ENCODE results near the gene STRN. TPM values are rescaled to one million over a fixed set of nuclear protein-coding genes. Genes with fewer than 3 reads are reported as not detected.
A peak's percentile ranks its signal among the peaks of the same experiment; 100 is the strongest.
"Not testable (repeated sequence)": the region's sequence is repeated elsewhere in the genome, so short reads cannot be mapped to it uniquely, and the experiment has no call there.

STRN gene
- total RNA-seq, 1 donor from 2014 or later: 26.1 TPM

DNA sequence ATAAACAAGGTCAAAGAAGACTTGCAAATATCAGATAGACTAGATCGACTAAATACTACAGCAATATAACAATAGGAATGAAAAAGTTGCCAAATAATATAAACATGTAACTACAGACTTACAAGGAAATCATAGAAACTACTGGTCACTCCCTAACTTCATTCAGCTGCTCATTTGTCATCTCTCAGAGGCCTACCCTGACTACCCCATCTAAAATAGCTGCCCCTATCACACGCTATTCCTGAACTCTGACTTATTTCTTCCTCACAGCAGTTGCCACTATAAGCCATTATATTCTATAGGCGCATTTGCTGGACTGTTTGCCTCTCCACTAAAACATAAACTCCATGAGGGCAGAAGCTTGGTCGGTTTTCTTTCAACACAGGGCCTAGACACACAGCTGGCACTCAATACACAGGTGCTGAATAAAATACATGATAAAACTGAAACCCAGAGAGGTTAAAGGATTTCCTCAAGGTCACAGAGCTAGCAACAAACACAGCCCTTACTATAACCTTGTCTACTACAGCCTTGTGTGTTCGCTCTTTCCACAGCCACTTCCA, 1.8 kb downstream of the STRN start:
- DNase-seq (ENCODE audit: low read depth): no peak

DNA sequence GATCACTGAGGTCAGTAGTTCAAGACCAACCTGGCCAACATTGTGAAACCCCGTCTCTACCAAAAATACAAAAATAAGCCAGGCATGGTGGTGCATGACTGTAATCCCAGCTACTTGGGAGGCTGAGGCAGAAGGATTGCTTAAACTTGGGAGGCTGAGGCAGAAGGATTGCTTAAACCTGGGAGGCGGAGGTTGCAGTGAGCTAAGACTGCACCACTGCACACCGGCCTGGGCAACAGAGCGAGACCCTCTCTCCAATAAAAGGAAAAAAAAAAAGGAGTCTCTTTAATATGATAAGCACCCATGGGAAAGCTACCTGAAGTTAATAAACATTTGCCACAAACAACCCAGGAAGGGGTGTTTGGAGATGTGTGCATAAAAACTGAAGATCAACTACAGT, 2.6 kb downstream of the STRN start:
- no peak for DNase-seq (ENCODE audit: low read depth)

DNA sequence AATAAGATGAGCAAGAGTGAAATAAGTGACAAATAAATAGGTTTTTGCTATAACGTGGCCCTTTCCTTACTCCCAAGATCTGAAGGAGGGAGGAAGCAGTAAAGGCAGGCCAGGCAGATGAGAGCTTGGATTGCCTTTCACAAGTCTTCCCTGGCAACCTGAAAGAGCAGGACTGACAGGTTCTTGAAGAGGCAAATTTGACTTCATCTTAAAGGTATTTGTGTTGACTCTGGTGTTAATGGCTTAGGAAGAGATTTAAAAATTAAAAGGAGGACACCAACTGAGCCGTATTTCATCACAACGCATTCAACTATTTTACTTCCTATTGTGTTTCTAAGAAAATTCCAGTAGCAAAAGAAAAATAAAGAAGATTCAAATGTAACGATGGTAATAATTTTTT, 3.2 kb downstream of the STRN start:
- no peak for DNase-seq (ENCODE audit: low read depth)

DNA sequence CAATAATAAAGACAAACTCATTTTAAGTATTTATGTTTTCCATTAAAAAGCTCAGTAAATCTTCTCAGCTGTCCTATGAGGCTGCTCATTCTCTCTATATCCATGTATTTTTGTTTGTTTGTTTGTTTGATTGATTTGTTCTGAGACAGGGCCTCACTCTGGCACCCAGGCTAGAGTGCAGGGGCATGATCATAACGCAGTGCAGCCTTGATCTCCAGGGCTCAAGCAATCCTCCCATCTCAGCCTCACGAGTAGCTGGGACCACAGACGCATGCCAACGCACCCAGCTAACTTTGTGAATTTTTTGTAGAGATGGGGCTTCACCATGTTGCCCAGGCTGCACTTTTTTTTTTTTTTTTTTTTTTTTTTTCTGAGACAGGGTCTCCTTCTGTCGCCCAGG, 5.6 kb downstream of the STRN start:
- no peak for DNase-seq (ENCODE audit: low read depth)

DNA sequence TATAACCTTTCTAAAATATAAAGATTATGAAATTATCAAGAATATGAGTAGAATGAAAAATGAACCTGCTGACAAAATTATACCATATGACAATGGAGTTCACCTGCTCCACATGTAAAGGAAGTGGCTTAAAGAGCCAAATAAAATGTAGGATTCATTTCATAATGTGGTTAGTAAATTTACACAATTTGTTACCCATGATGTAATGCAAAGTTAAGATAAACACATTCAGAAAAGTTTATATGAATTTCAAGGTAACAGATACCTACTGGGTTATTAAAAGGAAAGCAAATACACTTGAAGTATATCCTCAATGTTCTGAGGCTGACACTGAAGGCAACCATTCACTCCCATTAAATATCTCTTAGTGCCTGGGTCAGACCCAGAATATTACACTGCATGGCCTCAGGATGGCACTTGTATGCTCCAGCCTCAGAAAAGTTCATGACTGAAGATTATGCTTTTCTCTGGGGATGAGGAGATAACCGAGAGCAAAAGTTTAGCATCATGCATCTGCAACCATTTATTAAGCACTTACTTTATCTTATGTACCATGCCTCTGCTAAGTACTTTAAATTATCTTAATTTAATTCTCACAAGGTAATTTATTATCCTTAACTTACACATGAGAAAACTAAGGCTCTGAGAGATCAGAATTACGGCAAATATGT, 6.2 kb downstream of the STRN start:
- DNase-seq (ENCODE audit: low read depth): no peak

DNA sequence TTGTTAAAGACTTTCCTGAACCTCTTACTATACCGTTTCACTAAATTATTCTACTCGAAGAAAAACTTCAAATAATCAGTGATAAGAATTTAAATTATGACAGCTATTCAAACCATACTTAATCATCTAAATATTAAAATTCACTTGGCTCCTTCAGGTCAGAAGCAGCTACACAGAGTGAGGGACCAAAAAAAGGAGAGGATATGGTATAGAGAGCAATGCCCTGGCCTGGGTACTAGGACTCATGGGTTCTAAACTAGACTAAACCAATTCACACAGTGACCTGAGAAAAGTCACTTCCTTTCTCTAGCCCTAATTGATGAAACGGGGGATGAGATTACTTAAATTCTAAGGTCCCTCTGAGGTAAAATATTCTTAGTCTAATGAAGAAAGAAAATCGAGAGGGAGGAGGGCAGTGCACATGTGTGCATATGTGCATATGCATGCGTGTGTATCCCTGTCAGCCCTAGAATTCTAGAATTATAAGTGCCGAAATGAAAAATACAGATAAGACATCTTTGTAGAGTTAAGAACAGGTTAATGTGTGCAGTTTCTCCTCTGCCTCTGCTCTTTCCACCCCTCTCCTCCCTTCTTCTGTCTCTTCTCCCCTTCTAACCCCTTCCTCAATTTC, 11.2 kb downstream of the STRN start:
- DNase-seq (ENCODE audit: low read depth): no peak

DNA sequence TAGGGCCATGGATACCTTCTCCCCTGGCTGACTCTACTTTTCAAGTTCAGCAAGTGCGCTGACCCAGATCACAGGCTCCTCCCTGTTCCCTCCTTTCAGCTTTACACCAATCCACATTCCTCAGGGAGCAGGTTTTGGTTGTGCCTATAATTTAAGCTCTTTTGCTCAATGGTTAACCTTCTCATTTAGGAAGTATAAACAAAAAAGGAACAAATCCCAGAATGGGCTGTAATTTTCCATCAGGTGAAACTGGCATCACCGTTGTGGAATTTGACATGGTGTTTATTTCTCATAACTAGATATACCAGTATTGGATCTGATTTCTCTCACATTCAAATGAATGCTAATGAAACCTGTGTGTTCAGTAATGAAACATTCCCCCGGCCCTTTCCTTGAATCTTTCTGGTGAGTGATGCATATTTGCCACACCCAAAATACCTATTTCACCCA, 13.6 kb downstream of the STRN start:
- peak; percentile 78 for DNase-seq (ENCODE audit: low read depth)

DNA sequence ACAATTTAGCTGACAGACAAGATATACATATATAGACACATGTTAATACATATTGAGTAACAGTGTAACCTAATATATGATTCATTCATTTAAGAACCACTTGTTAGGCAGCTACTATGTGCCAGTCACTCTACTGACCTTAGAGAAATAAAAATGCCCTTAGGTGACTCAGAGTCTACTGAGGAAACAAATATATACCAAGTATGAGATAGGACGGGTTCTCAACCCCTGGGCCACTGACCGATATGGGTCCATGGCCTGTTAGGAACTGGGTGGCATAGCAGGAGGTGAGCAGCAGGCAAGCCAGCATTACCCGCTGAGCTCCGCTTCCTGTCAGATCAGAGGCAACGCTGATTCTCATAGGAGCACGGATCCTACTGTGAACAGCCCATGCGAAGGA, 14.8 kb downstream of the STRN start:
- peak; percentile 69 for DNase-seq (ENCODE audit: low read depth)

DNA sequence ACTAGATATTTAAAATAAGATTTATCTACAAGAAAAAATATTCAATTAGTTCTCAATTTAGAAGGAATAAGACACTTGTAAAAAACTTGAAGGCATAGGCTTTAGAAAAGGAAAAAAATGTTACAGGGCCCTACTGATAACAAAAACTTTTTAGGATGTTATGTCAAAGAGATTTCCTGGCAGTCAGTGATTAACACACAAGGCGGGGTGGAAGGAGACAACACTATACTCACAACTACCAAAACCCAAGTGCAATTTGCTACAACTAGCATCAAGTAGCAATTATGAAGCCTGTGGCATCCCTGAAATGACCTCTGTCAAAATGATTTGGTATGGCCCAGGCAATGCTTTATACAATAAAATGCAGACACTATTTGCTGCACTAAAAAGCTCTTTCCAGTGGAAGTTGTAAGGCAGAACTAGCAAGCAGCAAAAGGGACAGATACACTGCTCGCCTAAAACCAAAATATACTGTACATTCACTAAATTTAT, 15.3 kb downstream of the STRN start:
- no peak for DNase-seq (ENCODE audit: low read depth)

DNA sequence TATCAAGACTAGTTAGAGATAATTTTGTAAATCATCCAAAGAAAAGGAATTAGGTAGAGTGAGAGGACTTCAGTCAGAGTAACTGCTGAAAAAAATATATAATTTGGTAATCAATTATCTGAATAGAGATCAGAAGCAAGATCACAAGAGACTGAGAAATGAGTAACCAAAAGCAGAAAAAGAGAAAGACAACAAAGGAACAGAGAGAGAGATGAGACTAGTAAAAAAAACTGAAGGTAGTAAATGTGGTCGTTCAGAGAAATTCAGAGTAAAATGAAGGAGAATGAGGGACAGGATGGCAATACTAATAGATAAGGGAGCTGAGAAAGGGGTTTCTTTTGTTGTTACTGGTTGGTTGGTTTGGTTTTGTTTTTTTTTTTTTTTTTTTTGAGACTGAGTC, 16.5 kb downstream of the STRN start:
- no peak for DNase-seq (ENCODE audit: low read depth)

DNA sequence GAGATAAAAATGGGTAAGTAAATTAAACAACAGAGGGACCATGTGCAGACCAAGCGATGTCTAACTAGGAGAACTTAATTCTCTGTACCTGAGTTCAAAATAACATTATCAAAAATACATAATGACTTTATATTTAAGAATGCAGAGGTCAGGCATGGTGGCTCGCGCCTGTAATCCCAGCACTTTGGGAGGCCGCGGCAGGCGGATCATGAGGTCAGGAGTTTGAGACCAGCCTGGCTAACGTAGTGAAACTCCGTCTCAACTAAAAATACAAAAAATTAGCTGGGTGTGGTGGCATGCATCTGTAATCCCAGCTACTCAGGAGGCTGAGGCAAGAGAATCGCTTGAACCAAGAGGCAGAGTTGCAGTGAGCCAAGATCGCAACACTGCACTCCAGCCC, 21.1 kb downstream of the STRN start:
- not testable (repeated sequence) for DNase-seq (ENCODE audit: low read depth)

DNA sequence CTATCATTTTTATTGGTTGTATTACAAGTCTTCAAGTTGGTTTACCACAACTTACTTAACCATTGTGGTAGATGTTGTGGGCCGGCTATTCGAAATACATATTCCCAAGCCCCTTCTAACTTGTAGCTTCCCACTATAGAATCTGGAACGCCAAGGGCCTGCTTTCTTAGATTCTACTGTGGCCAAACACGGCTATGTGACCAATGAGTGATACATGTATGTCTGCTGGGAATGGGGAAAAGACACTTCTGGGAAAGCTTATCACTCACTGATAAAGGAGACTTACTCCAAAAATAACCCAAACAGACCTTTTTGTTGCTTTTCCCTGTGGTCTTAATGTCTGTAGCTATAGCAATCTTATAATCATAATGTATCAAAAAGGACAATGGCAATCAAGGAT, 24.5 kb downstream of the STRN start:
- no peak for DNase-seq (ENCODE audit: low read depth)

DNA sequence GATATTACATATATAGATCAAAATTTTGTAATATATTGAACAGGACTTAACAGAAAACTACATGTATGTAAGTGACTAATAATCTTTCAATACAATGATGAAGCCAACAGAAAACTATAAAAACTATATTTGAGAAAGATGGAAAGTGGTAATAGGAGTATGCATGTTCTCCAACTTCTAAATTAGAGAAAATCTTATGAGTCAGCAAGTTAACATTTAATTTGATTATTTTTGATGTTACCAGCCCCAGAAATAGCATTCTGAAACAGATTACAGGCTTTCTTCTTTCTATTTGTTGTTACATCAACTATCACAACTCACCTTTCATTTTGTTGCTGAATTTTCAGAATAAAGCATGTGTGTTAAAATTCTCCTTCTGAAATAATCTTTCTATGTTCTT, 29.8 kb downstream of the STRN start:
- not testable (repeated sequence) for DNase-seq (ENCODE audit: low read depth)

DNA sequence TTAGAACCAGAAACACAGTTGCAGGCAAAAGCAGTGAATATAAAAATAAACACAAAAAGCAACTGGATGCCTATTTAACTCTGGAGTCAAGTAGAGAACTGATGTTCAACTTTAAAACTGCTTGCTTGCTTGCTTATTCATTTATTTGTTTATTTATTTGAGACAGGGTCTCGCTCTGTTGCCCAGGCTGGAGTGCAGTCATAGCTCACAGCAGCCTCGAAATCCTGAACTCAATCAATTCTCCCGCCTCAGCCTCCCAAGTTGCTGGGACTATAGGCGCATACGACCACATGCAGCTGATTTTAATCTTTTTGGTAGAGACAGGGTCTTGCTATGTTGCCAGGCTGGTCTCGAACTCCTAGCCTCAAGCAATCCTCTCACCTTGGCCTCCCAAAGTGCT, 34.6 kb downstream of the STRN start:
- not testable (repeated sequence) for DNase-seq (ENCODE audit: low read depth)

DNA sequence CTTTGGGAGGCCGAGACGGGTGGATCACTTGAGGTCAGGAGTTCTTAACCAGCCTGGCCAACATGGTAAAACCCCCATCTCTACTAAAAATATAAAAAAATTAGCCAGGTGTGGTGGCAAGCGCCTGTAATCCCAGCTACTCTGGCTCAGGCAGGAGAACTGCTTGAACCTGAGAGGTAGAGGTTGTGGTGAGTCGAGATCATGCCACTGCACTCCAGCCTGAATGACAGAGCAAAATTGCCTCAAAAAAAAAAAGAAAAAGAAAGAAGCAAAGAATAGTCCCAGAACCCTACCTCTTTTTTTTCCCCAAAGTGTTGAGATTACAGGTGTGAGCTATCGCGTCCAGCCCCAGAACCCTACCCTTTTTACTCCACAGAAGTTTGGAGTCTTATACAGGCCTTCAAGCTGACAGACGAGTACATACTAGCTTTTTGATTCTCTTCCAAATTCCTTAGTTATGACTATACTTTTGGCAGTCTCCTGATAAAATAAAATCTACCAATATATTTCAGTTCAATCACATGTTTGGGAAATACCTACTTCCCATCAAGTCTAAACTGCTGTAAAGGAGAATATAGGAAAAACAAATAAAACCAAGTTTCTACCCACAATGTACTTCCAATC, 35.4 kb downstream of the STRN start:
- peak; percentile 78 for DNase-seq (ENCODE audit: low read depth)

DNA sequence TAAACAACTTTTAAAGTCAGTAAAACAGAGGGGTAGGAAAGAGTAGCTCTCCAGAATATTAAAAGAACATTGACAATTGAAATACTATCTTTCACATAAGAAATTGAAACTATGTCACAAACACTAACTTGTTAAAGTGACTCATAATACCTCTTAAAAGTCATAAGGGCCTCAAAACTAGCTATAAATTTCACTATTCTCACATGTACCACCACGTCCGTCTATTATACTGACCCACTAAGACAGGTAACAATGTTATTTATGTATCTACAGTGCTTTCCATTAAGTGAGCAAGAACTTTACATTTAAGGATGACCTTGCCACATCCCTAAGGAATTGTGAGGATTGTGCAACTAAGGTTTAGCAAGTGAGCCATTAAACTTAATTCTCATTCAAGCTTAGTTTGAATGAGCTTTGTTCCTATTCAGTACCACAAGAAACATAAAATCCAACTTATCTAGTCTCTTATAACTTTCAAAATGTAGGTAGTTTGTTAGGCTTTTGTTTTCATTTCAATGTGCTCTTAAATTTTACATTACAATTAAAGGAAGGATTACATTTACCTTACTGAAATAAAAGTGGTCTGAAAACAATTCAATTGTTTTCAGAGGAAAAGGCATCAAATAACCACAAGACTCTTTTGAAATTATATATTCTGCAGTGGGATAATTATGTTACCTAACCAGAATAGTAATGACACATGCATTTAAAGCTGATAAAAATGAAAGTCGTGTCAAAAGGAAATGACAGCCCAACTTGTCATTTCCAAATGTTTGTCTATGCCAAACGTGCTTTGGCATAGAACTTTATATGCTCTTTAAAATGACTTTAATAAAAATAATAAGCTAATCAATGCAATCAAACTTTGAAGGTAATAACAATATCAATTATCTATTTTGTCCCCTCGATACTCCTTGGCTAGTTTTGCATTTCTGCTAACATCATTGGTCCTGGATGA, 39.9 kb downstream of the STRN start:
- DNase-seq (ENCODE audit: low read depth): peak; percentile 64

DNA sequence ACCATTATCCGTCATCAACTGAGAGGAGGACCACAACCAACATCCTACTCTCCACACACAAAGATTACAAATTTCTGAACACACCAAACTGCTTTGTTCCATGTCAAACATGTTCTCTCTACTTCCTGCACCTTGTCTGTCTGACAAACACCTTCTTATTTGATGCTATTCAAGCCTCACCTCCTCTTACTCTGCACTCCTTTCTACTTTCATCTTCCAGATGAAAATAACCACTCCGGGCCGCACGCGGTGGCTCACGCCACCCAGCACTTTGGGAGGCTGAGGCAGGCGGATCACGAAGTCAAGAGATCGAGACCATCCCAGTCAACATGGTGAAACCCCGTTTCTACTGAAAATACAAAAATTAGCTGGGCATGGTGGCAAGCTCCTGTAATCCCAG, 43.7 kb downstream of the STRN start:
- DNase-seq (ENCODE audit: low read depth): not testable (repeated sequence)

DNA sequence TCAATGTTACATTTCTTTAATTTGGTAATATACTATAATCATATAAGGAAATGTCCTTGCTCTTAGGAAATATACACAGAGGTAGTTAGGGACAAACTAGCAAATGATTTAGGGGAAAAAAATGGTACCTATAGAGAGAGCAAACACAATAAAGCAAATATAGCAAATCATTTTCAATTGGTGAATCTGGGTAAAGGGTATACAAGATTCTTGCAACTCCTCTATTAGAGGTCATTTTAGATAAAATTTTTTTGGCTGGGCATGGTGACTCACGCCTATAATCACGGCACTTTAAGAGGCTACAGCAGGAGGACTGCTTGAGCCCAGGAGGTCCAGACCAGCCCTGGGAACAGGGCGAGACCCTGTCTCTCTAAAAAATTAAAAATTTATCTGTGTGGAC, 44.4 kb downstream of the STRN start:
- no peak for DNase-seq (ENCODE audit: low read depth)

DNA sequence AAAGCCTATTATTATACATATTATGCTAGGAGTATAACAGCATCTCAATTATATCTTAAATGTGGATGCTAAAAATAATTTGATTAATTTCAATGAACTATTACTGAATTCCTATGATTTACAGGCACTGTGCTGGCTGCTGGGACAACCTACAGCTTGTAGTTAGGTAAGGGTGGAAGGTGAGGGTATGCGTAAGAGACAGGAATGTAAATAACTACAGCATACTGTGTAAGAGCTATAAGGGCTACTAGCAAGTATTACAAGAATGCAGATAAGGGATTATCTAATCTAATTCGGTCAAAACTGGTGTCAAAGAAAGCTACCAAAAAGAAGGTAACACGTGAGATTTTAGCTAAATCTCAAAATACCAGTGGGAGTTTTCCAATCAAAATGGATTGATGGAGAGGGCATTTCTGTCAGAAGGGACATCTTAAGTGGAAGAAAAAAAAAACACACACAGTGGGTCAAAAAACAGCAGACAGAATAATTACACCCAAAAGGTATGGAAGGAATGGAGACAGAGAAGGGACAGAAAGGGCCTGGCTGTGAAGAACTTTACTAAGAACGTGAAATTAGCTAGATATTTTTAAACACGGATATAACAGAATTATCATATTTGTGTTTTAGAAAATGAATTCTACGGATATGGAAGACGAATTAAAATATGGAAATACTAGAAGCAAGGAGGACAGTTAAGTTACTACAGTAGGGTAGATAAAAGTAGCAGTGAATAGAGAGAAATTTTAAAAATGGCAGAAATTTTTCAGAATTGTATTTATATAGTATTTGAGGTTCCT, 47.1 kb downstream of the STRN start:
- DNase-seq (ENCODE audit: low read depth): no peak

DNA sequence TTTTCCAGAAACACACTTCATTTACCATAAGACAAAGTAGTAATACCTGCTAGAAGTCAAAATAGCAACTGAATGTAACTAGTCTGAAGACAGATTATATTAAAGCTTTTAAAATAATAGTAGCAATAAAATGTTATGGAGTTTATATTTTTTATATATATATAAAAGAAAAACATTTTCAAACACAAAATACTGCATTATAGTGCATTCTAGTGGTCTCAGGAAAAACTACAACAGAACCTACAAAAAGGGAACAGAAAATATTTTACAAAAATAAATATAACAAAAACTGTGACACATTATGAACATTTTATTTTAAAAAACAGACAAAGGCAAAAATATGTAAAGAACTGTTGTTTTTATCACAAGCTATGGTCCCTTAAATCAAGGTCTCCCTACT, 48.0 kb downstream of the STRN start:
- peak; percentile 9 for DNase-seq (ENCODE audit: low read depth)

DNA sequence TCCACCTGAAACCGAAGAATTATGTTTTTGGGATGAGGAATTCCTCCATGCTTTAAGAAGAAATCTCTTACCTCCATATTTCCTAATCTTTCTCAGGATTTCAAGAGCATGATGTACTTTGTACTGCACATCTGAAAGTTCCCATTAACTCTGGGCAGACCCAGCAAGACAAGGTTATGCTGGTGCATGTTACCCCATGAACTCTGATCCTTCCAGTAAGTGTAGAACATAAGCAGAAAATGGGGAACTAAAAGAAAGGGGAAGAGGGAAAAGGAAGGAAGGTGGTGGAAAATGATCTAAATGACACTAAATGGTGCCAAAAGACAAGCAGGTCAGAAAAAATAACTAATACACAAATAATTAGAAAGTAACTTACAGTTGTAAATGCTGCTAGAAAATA, 50.7 kb downstream of the STRN start:
- no peak for DNase-seq (ENCODE audit: low read depth)

All from renal cortical epithelial cell (primary cell).